Endothelial cell of umbilical vein (primary cell): ENCODE measurements around the gene KSR1.

Experiments
- CTCF ChIP-seq, 2 donors: IDR thresholded peaks; 1 replicate in 1 of 2; 2 replicates in 1 of 2; pipeline ENCODE4 v1.5.1; 2011; ENCODE audit warnings: low read length in 2 of 2, mild to moderate bottlenecking in 2 of 2, moderate library complexity in 2 of 2, control low read depth in 1 of 2, inconsistent platforms in 1 of 2, low read depth in 1 of 2; ENCODE audit not compliant: insufficient read depth in 1 of 2; ENCODE audit errors: extremely low read depth in 1 of 2
- EZH2 ChIP-seq: IDR thresholded peaks from 2 replicates; pipeline ENCODE4 v1.6.1; 2012; ENCODE audit warnings: borderline replicate concordance, low read depth, mild to moderate bottlenecking, moderate library complexity, low read length, inconsistent platforms; ENCODE audit not compliant: severe bottlenecking
- MAX ChIP-seq: IDR thresholded peaks from 2 replicates; pipeline ENCODE4 v1.6.1; 2011; ENCODE audit not compliant: insufficient read depth, insufficient read length
- POLR2A ChIP-seq: IDR thresholded peaks from 2 replicates; pipeline ENCODE4 v1.6.1; 2012; ENCODE audit warnings: low read depth, mild to moderate bottlenecking, control low read depth, low read length
- POLR2AphosphoS5 ChIP-seq: IDR thresholded peaks from 2 replicates; pipeline ENCODE4 v1.6.1; 2012; ENCODE audit warnings: low read depth, mild to moderate bottlenecking, control low read depth, low read length, moderate library complexity; ENCODE audit not compliant: insufficient read depth

GRCh38 chr17:27659683-27660082 is 203.4 kb downstream of the KSR1 start:
- TF ChIP-seq CTCF (IDR thresholded peaks at IDR 0.05; ENCODE audit: extremely low read depth in 1 of 2, insufficient read depth in 1 of 2, low read depth in 1 of 2, low read length in 2 of 2) (no peak), POLR2A (no peak), EZH2 (no peak), MAX (no peak), POLR2AphosphoS5 (no peak)
